Lung (tissue), 12 donors: Measurements from ENCODE around the gene PRKCQ. TPM values are rescaled to one million over a fixed set of nuclear protein-coding genes. Genes with fewer than 3 reads are reported as not detected.

Experiments used
- ATAC-seq: fragments of 200-7000 bp; cut with Tn5 transposase; one replicate; pipeline ENCODE4 v1.9.1; 2020; ENCODE audit warnings: moderate number of reproducible peaks; ENCODE audit not compliant: insufficient read depth, low FRiP score
- DNase-seq, 3 donors: peaks; one replicate each; pipeline ENCODE4 v3.0.0-alpha.2; 2013 to 2017
- H3K27ac ChIP-seq, 2 donors: one replicate each; pipeline ENCODE4 v1.5.1; 2013; ENCODE audit warnings: mild to moderate bottlenecking in 2 of 2, moderate library complexity in 2 of 2, control low read depth in 1 of 2, inconsistent platforms in 1 of 2, low read depth in 1 of 2, low read length in 1 of 2
- H3K27me3 ChIP-seq, 3 donors: one replicate each; pipeline ENCODE4 v1.5.1; 2013; ENCODE audit warnings: low read length in 2 of 3; ENCODE audit not compliant: control insufficient read depth in 3 of 3, insufficient read depth in 3 of 3
- H3K36me3 ChIP-seq, 4 donors: one replicate each; pipeline ENCODE4 v1.5.1; 2013; ENCODE audit warnings: low read length in 4 of 4, mild to moderate bottlenecking in 1 of 4, moderate library complexity in 1 of 4; ENCODE audit not compliant: control insufficient read depth in 4 of 4, insufficient read depth in 4 of 4
- H3K4me1 ChIP-seq, 5 donors: one replicate each; pipeline ENCODE4 v1.5.1; 2013; ENCODE audit warnings: low read length in 5 of 5, mild to moderate bottlenecking in 2 of 5, moderate library complexity in 1 of 5; ENCODE audit not compliant: control insufficient read depth in 5 of 5, insufficient read depth in 5 of 5
- H3K4me3 ChIP-seq: one replicate; pipeline ENCODE4 v1.5.1; 2013; ENCODE audit warnings: mild to moderate bottlenecking, control low read depth, moderate library complexity
- H3K9ac ChIP-seq, 2 donors: one replicate each; pipeline ENCODE4 v1.5.1; 2013; ENCODE audit warnings: low read length in 2 of 2, control low read depth in 1 of 2; ENCODE audit not compliant: insufficient read depth in 1 of 2
- H3K9me3 ChIP-seq, 4 donors: one replicate each; pipeline ENCODE4 v1.5.1; 2013; ENCODE audit warnings: low read length in 3 of 4, mild to moderate bottlenecking in 1 of 4, moderate library complexity in 1 of 4; ENCODE audit not compliant: control insufficient read depth in 4 of 4, insufficient read depth in 3 of 4
- WGBS, 2 donors: extraction: QIAGEN DNeasy Blood & Tissue Kit; methylation state at CpG; one replicate each; pipeline ENCODE4 v1.1.7; 2013; 5-methylcytosine and 5-hydroxymethylcytosine counted together
- polyA plus RNA-seq, 2 donors: library from polyadenylated mRNA; stranded (reverse); fragments of 200-250 nt; gene quantifications; one replicate each; pipeline ENCODE4 v1.2.1, GENCODE V29; 2013
- total RNA-seq, 2 donors: library from RNA; depleted of rRNA in 1 of 2; stranded (reverse); fragments of >200 nt in 1 of 2; gene quantifications; one replicate each; pipeline ENCODE4 v1.2.1, GENCODE V29; 2014 to 2021
- TF ChIP-seq, protein P1 (sequence below): IDR thresholded peaks from 2 replicates; pipeline ENCODE4 v1.5.1; 2012; ENCODE audit warnings: mild to moderate bottlenecking; ENCODE audit errors: control extremely low read depth, extremely low read depth
- donor health status: control.
- donor health status: control.
- donor health status: Bipolar disorder and iron deficiency.
- donor health status: healthy.
- donor health status: DM: yes; HTN: yes; CAD: no.

Gene PRKCQ
- total and polyA plus RNA-seq, 4 donors, result 2.8 to 9.1 (median 7.2) TPM

- TF ChIP-seq, protein P1, sequence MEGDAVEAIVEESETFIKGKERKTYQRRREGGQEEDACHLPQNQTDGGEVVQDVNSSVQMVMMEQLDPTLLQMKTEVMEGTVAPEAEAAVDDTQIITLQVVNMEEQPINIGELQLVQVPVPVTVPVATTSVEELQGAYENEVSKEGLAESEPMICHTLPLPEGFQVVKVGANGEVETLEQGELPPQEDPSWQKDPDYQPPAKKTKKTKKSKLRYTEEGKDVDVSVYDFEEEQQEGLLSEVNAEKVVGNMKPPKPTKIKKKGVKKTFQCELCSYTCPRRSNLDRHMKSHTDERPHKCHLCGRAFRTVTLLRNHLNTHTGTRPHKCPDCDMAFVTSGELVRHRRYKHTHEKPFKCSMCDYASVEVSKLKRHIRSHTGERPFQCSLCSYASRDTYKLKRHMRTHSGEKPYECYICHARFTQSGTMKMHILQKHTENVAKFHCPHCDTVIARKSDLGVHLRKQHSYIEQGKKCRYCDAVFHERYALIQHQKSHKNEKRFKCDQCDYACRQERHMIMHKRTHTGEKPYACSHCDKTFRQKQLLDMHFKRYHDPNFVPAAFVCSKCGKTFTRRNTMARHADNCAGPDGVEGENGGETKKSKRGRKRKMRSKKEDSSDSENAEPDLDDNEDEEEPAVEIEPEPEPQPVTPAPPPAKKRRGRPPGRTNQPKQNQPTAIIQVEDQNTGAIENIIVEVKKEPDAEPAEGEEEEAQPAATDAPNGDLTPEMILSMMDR, result no peak
- Histone ChIP-seq H3K36me3 (no peaks in the 10 kb centered on the region), H3K4me3 (no peak overlapping the region), H3K27ac (no peak overlapping the region), H3K9ac (no peak overlapping the region), H3K27me3 (peaks cover 0 to 3% (median 2%) of the 10 kb centered on the region in 3 donors), H3K9me3 (peaks cover 0 to 5% (median 0%) of the 10 kb centered on the region in 4 donors), H3K4me1 (peaks cover 0 to 5% (median 0%) of the 10 kb centered on the region in 5 donors)
- DNase-seq (peak in 1 of 3 donors; percentile 1), ATAC-seq (no peak)
- WGBS, 2 donors, result 77 to 83% methylated on average over 15 of the region's 15 CpGs
Observed at GRCh38 chr10:6514844-6515780, 65.0 kb downstream of the PRKCQ start.

DNA sequence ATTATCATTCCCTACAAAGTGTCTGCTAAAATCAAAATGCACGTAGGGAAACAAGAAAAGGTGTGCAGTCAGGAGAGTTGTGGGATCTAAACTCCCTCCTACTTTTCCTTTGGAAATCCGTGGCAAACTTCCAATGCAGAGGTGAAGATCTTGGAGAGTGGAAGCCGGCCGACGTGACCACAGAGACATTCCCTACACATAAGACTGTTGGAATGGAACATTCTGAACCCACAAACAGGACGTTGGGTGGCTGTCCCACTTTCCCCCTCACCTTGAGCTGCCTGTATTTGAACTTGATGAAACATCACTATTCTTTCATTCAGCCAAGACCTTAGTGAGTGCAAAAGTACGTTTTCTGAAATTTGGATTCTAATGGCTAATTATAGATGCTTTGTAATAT is 65.9 kb downstream of the PRKCQ start:
- Histone ChIP-seq H3K27ac (no peak overlapping the region), H3K4me1 (peaks cover 0 to 3% (median 0%) of the 10 kb centered on the region in 5 donors), H3K4me3 (no peak overlapping the region), H3K36me3 (no peaks in the 10 kb centered on the region), H3K27me3 (peaks cover 0 to 3% (median 2%) of the 10 kb centered on the region in 3 donors), H3K9me3 (peaks cover 0 to 5% (median 0%) of the 10 kb centered on the region in 4 donors), H3K9ac (no peak overlapping the region)
- DNase-seq (no peak), ATAC-seq (no peak)
- TF ChIP-seq, protein P1, result no peak
- 80 to 94% methylated on average over 7 of the region's 7 CpGs for WGBS, 2 donors

DNA sequence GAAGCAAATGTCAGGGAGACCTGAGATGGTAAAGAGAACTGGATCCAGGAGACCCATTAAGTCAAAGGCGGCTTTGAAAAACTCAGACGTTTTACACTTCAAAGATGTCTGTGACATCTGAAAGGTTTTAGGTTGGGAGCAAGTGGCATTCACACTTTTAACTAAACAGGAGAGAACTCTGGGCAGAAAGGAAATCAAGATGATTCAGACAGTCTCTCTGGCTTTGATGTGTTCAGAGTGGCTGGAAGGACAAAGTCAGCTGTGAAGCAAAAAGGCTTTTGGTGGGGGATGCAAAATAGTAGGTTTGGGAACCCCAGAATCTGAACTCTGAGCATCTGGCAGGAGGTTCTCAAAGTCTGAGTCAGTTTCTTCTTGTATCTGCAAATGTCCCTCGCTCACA is 66.6 kb downstream of the PRKCQ start:
- ATAC-seq, result no peak
- DNase-seq, result no peak
- Histone ChIP-seq H3K9me3 (peaks cover 0 to 5% (median 0%) of the 10 kb centered on the region in 4 donors), H3K4me3 (no peak overlapping the region), H3K27me3 (peaks cover 0 to 3% (median 2%) of the 10 kb centered on the region in 3 donors), H3K9ac (no peak overlapping the region), H3K36me3 (no peaks in the 10 kb centered on the region), H3K27ac (no peak overlapping the region), H3K4me1 (peaks cover 0 to 3% (median 0%) of the 10 kb centered on the region in 5 donors)
- 70 to 84% methylated on average over 3 of the region's 3 CpGs for WGBS, 2 donors
- TF ChIP-seq, protein P1, result no peak
